GM23248 (cell line): ENCODE results near the gene ARHGAP24. TPM values are rescaled to one million over a fixed set of nuclear protein-coding genes. Genes with fewer than 3 reads are reported as not detected.

Experiments
- DNase-seq: peaks from one replicate; pipeline ENCODE4 v3.0.0-alpha.2; 2015
- H2AFZ ChIP-seq: fragments of 200-600 bp; sonication (generic); 2 replicates; pipeline ENCODE4 v1.6.1; 2016; ENCODE audit warnings: antibody characterized with exemption
- H3F3A ChIP-seq: fragments of 200-600 bp; sonication (generic); 2 replicates; pipeline ENCODE4 v1.6.1; 2016; ENCODE audit warnings: mild to moderate bottlenecking, antibody characterized with exemption, mixed run types; ENCODE audit not compliant: insufficient read depth
- H3K27ac ChIP-seq: fragments of 200-600 bp; sonication (generic); 2 replicates; pipeline ENCODE4 v1.5.1; 2016; ENCODE audit warnings: mild to moderate bottlenecking
- H3K27me3 ChIP-seq: fragments of 200-600 bp; sonication (generic); replicated peaks from 2 replicates; pipeline ENCODE4 v1.6.1; 2016; ENCODE audit warnings: mild to moderate bottlenecking; ENCODE audit not compliant: insufficient read depth
- H3K36me3 ChIP-seq: fragments of 200-600 bp; sonication (generic); 2 replicates; pipeline ENCODE4 v1.6.1; 2016; ENCODE audit warnings: low read depth, mild to moderate bottlenecking
- H3K4me1 ChIP-seq: fragments of 200-600 bp; sonication (generic); 2 replicates; pipeline ENCODE4 v1.6.1; 2016; ENCODE audit warnings: mild to moderate bottlenecking; ENCODE audit not compliant: insufficient read depth
- H3K4me2 ChIP-seq: fragments of 200-600 bp; sonication (generic); one replicate; pipeline ENCODE4 v1.6.1; 2016; ENCODE audit warnings: mild to moderate bottlenecking; ENCODE audit not compliant: unreplicated experiment
- H3K4me3 ChIP-seq: fragments of 200-600 bp; sonication (generic); 2 replicates; pipeline ENCODE4 v1.5.1; 2016; ENCODE audit warnings: mild to moderate bottlenecking
- H3K79me2 ChIP-seq: fragments of 200-600 bp; sonication (generic); 2 replicates; pipeline ENCODE4 v1.6.1; 2016; ENCODE audit warnings: mild to moderate bottlenecking; ENCODE audit not compliant: insufficient read depth
- H3K9ac ChIP-seq: fragments of 200-600 bp; sonication (generic); 2 replicates; pipeline ENCODE4 v1.6.1; 2016; ENCODE audit warnings: mild to moderate bottlenecking
- H3K9me2 ChIP-seq: fragments of 200-600 bp; sonication (generic); 2 replicates; pipeline ENCODE4 v1.6.1; 2016; ENCODE audit warnings: mixed run types, mild to moderate bottlenecking, moderate library complexity; ENCODE audit not compliant: insufficient read depth
- H3K9me3 ChIP-seq: fragments of 200-600 bp; sonication (generic); one replicate; pipeline ENCODE4 v1.6.1; 2017; ENCODE audit warnings: low read depth
- H4K20me1 ChIP-seq: fragments of 200-600 bp; sonication (generic); 2 replicates; pipeline ENCODE4 v1.6.0; 2016; ENCODE audit not compliant: insufficient read depth
- EZH2 ChIP-seq: fragments of 200-600 bp; sonication (generic); IDR thresholded peaks from 2 replicates; pipeline ENCODE4 v1.6.1; 2018; ENCODE audit warnings: antibody characterized with exemption, mild to moderate bottlenecking; ENCODE audit not compliant: insufficient read depth, poor library complexity, severe bottlenecking
- EZH2phosphoT487 ChIP-seq: fragments of 200-600 bp; sonication (generic); IDR thresholded peaks from 2 replicates; pipeline ENCODE4 v1.6.1; 2018; ENCODE audit warnings: antibody characterized with exemption, moderate library complexity, mild to moderate bottlenecking, low read depth; ENCODE audit not compliant: insufficient read depth
- WGBS, 2 experiments: methylation state at CpG; one replicate each; pipeline ENCODE4 v1.1.6; 2015 to 2017; ENCODE audit warnings: low lambda C conversion rate in 2 of 2, low coverage in 1 of 2; ENCODE audit errors: missing lambda C conversion rate in 2 of 2; 5-methylcytosine and 5-hydroxymethylcytosine counted together
- in situ Hi-C: fragments of 300-500 bp; cut with MboI; formaldehyde crosslinking; loops from 2 replicates; pipeline ENCODE4 v1.15.0; 2020
- polyA plus RNA-seq: library from polyadenylated mRNA; unstranded; fragments of >200 nt; fragmentation: Nextera tagmentation; extraction: Ambion mirVana; gene quantifications from 2 replicates; pipeline ENCODE4 v1.2.1, GENCODE V29; 2016
- total RNA-seq: library from RNA; depleted of rRNA; stranded (reverse); fragments of >200 nt; shearing (Covaris generic); gene quantifications from 2 replicates; pipeline ENCODE4 v1.2.3, GENCODE V29; 2014

Gene ARHGAP24
- total and polyA plus RNA-seq, 2 experiments from 2014 or later: 24.1 to 31.6 TPM

- DNase-seq: no peak
- WGBS, 2 experiments: 95 to 96% methylated on average over 5 of the region's 5 CpGs
- Histone ChIP-seq H3K79me2 (no peaks in the 10 kb centered on the region), H3K27ac (no peak overlapping the region), H3K4me3 (no peak overlapping the region), H3K36me3 (no peaks in the 10 kb centered on the region), H4K20me1 (no peaks in the 10 kb centered on the region), H3K4me1 (peaks cover 36% of the 10 kb centered on the region), H3K9ac (no peak overlapping the region), H3K4me2 (no peak overlapping the region), H3F3A (peaks cover 26% of the 10 kb centered on the region), H2AFZ (no peak overlapping the region), H3K9me2 (no peaks in the 10 kb centered on the region), H3K27me3 (no peaks in the 10 kb centered on the region), H3K9me3 (no peaks in the 10 kb centered on the region)
- no peak for TF ChIP-seq EZH2phosphoT487
- no peak for TF ChIP-seq EZH2
- in situ Hi-C loops: loop anchor here (25.0 kb wide), 1 partner anchor 255 kb away; the partner anchor contains the start of gene ARHGAP24
Measured at GRCh38 chr4:85741921-85742591, 267.1 kb downstream of the ARHGAP24 start.

DNA sequence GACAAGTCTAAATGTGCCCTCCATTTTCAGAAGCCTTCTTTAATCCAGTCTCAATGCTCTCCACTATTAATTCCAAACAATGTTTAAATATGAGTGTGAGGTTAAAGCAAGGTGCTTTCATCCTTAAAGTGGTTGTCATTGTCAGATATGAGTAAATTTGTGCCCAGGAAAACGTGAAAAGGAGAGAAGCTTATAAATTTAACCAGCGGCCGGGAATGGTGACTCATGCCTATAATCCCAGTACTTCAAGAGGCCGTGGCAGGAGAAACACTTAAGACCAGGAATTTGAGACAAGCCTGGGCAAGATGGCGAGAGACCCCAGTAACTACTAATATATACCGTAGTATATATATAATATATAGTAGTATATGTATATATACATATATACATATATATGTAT lies 270.0 kb downstream of the ARHGAP24 start:
- Histone ChIP-seq H3K9me2 (no peaks in the 10 kb centered on the region), H3K36me3 (no peaks in the 10 kb centered on the region), H3K4me2 (no peak overlapping the region), H2AFZ (no peak overlapping the region), H3K9ac (no peak overlapping the region), H3K9me3 (no peaks in the 10 kb centered on the region), H4K20me1 (no peaks in the 10 kb centered on the region), H3K4me3 (no peak overlapping the region), H3K79me2 (no peaks in the 10 kb centered on the region), H3K27me3 (no peaks in the 10 kb centered on the region), H3K4me1 (peaks cover 36% of the 10 kb centered on the region), H3K27ac (no peak overlapping the region), H3F3A (peaks cover 31% of the 10 kb centered on the region)
- TF ChIP-seq EZH2phosphoT487: no peak
- no peak for TF ChIP-seq EZH2
- 74 to 78% methylated on average over 6 of the region's 6 CpGs for WGBS, 2 experiments
- DNase-seq: peak; percentile 28
- in situ Hi-C loops: loop anchor here (5.0 to 25.0 kb wide), 2 partner anchors 258 to 598 kb away; partner anchors contain the start of gene ARHGAP24

DNA sequence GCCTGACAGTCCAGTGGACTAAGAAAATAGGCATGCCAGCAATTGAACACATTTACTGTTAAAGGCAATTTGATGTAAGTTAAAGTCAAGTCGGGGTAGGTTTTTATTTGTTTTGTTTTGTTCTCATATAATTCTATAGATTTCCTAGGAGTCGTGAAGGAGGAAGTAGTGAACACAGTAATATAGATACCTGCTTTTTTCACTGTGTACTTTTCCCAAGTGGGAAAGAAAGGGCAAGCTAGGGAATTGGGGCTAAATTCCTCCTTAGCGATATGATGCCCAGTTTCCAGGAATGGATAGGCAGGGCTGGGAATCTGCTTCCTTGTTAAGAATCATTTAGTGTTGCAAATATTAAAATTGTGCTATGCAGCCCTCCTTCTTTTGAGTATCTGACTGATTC lies 271.0 kb downstream of the ARHGAP24 start:
- Histone ChIP-seq H3K9me2 (no peaks in the 10 kb centered on the region), H3K79me2 (no peaks in the 10 kb centered on the region), H3F3A (peaks cover 26% of the 10 kb centered on the region), H3K27ac (no peak overlapping the region), H2AFZ (no peak overlapping the region), H3K27me3 (no peaks in the 10 kb centered on the region), H4K20me1 (no peaks in the 10 kb centered on the region), H3K36me3 (no peaks in the 10 kb centered on the region), H3K4me3 (no peak overlapping the region), H3K4me1 (peaks cover 29% of the 10 kb centered on the region), H3K4me2 (no peak overlapping the region), H3K9me3 (no peaks in the 10 kb centered on the region), H3K9ac (no peak overlapping the region)
- TF ChIP-seq EZH2: no peak
- TF ChIP-seq EZH2phosphoT487: no peak
- 73 to 86% methylated on average over 3 of the region's 3 CpGs for WGBS, 2 experiments
- no peak for DNase-seq
- in situ Hi-C loops: loop anchor here (5.0 to 25.0 kb wide), 2 partner anchors 259 to 599 kb away; partner anchors contain the start of gene ARHGAP24

DNA sequence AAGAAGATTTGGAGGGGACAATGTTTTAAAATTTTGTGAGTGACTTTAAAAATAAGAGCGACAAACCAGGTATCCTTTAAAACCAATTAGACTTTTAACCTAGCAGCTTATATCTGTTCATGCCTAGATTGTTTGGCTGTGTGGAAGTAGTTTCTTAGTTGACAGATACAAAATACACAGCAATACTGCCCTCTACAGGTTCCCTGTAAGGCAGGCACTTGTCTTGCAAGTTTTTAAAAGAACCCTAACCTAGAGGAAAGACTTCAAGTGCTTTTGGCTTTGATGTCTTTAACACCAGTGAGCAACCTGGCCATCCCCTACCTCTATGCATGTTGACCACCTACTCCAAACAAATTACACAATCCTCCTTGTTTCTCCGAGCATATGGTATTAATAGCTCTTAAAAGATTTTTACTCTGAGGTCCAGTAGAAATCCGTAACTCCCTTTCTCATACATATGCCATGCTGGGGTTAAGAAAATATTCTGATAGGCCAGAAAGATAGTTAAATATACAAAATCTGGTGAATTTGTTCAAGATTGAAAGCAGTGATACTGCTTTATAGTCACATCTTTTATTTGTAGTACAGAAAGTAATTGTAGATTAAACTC lies 273.0 kb downstream of the ARHGAP24 start:
- H3F3A ChIP-seq: peaks cover 19% of the 10 kb centered on the region; the same call in 1 of the 2 replicates
- no peaks in the 10 kb centered on the region for H3K36me3 ChIP-seq
- no peaks in the 10 kb centered on the region for H3K79me2 ChIP-seq
- H3K4me3 ChIP-seq: no peak overlapping the region
- H3K27me3 ChIP-seq: no peaks in the 10 kb centered on the region
- no peak for TF ChIP-seq EZH2phosphoT487
- TF ChIP-seq EZH2: no peak
- no peaks in the 10 kb centered on the region for H3K9me2 ChIP-seq
- H3K4me2 ChIP-seq: no peak overlapping the region
- in situ Hi-C loops: loop anchor here (5.0 to 25.0 kb wide), 2 partner anchors 261 to 601 kb away; partner anchors contain the start of gene ARHGAP24
- no peaks in the 10 kb centered on the region for H4K20me1 ChIP-seq
- peaks cover 18% of the 10 kb centered on the region for H3K4me1 ChIP-seq
- 0 out of 2 replicates have a peak overlapping the region, but pooled peaks have one; percentile 2 for H3K9ac ChIP-seq
- H2AFZ ChIP-seq: no peak overlapping the region
- no peaks in the 10 kb centered on the region for H3K9me3 ChIP-seq
- 32 to 34% methylated on average over 3 of the region's 3 CpGs for WGBS, 2 experiments
- H3K27ac ChIP-seq: 0 out of 2 replicates have a peak overlapping the region, but pooled peaks have one; percentile 21
- DNase-seq: peak; percentile 80
